H9 (cell line): Measurements from ENCODE around the gene GP2. TPM values are rescaled to one million over a fixed set of nuclear protein-coding genes. Genes with fewer than 3 reads are reported as not detected.

ENCODE experiments used
- DNase-seq: peaks from one replicate; pipeline ENCODE4 v3.0.0-alpha.2; 2017
- H2AFZ ChIP-seq: one replicate; pipeline ENCODE4 v1.6.1; 2013; ENCODE audit warnings: mild to moderate bottlenecking, low read length, control low read depth, moderate library complexity
- H2AK5ac ChIP-seq: 2 replicates; pipeline ENCODE4 v1.6.1; 2013; ENCODE audit warnings: low read length, control low read depth, mixed read lengths; ENCODE audit not compliant: insufficient read length
- H2BK120ac ChIP-seq: one replicate; pipeline ENCODE4 v1.6.1; 2013; ENCODE audit warnings: low read depth, mild to moderate bottlenecking, low read length, control low read depth, inconsistent platforms; ENCODE audit not compliant: poor library complexity, severe bottlenecking
- H2BK12ac ChIP-seq: 2 replicates; pipeline ENCODE4 v1.6.1; 2013; ENCODE audit warnings: low read length, control low read depth, mixed read lengths, low read depth; ENCODE audit not compliant: insufficient read length
- H2BK15ac ChIP-seq: 2 replicates; pipeline ENCODE4 v1.6.1; 2013; ENCODE audit warnings: low read depth, low read length, control low read depth
- H2BK20ac ChIP-seq: one replicate; pipeline ENCODE4 v1.6.1; 2013; ENCODE audit warnings: low read depth, mild to moderate bottlenecking, low read length, control low read depth, inconsistent platforms; ENCODE audit not compliant: poor library complexity, severe bottlenecking
- H2BK5ac ChIP-seq: 2 replicates; pipeline ENCODE4 v1.6.1; 2013; ENCODE audit warnings: low read length, control low read depth, mixed read lengths; ENCODE audit not compliant: insufficient read length
- H3K14ac ChIP-seq: 2 replicates; pipeline ENCODE4 v1.6.1; 2013; ENCODE audit warnings: low read length, control low read depth; ENCODE audit not compliant: insufficient read depth
- H3K18ac ChIP-seq: 2 replicates; pipeline ENCODE4 v1.6.1; 2013; ENCODE audit warnings: low read depth, mild to moderate bottlenecking, mixed read lengths, low read length, control low read depth; ENCODE audit not compliant: insufficient read length
- H3K23ac ChIP-seq: 2 replicates; pipeline ENCODE4 v1.6.1; 2013; ENCODE audit warnings: low read length, control low read depth, mixed read lengths, low read depth; ENCODE audit not compliant: insufficient read length
- H3K23me2 ChIP-seq: 2 replicates; pipeline ENCODE4 v1.6.1; 2013; ENCODE audit warnings: low read depth, mild to moderate bottlenecking, mixed read lengths, low read length, control low read depth; ENCODE audit not compliant: insufficient read length, poor library complexity, severe bottlenecking
- H3K27ac ChIP-seq: 2 replicates; pipeline ENCODE4 v1.5.1; 2013; ENCODE audit warnings: low read length, control low read depth, mixed read lengths, low read depth; ENCODE audit not compliant: insufficient read length
- H3K27me3 ChIP-seq: 2 replicates; pipeline ENCODE4 v1.6.1; 2013; ENCODE audit warnings: low read length, control low read depth, inconsistent platforms; ENCODE audit not compliant: insufficient read depth
- H3K4ac ChIP-seq: 2 replicates; pipeline ENCODE4 v1.6.1; 2013; ENCODE audit warnings: low read depth, mild to moderate bottlenecking, control low read depth, inconsistent platforms, low read length, moderate library complexity
- H3K4me1 ChIP-seq: 2 replicates; pipeline ENCODE4 v1.6.1; 2013; ENCODE audit warnings: low read length, control low read depth, inconsistent platforms; ENCODE audit not compliant: insufficient read depth
- H3K4me2 ChIP-seq: 2 replicates; pipeline ENCODE4 v1.6.1; 2013; ENCODE audit warnings: low read length, control low read depth, mixed read lengths; ENCODE audit not compliant: insufficient read length, insufficient read depth
- H3K56ac ChIP-seq: 2 replicates; pipeline ENCODE4 v1.6.1; 2013; ENCODE audit warnings: low read depth, mild to moderate bottlenecking, mixed read lengths, low read length, control low read depth; ENCODE audit not compliant: insufficient read length
- H3K79me1 ChIP-seq: 2 replicates; pipeline ENCODE4 v1.6.1; 2013; ENCODE audit warnings: low read depth, mild to moderate bottlenecking, moderate library complexity, low read length, control low read depth, inconsistent platforms; ENCODE audit not compliant: insufficient read depth, poor library complexity, severe bottlenecking
- H3K79me2 ChIP-seq: 2 replicates; pipeline ENCODE4 v1.6.1; 2013; ENCODE audit warnings: low read length, control low read depth, inconsistent platforms; ENCODE audit not compliant: insufficient read depth
- H3K9ac ChIP-seq: 2 replicates; pipeline ENCODE4 v1.6.1; 2013; ENCODE audit warnings: low read length, control low read depth, mixed read lengths; ENCODE audit not compliant: insufficient read length; ENCODE audit errors: extremely low read depth
- H3K9me3 ChIP-seq: one replicate; pipeline ENCODE4 v1.6.1; 2013; ENCODE audit warnings: low read depth, low read length, inconsistent platforms; ENCODE audit not compliant: control insufficient read depth
- H3T11ph ChIP-seq: one replicate; pipeline ENCODE4 v1.6.1; 2013; ENCODE audit warnings: mild to moderate bottlenecking, low read length, control low read depth, inconsistent platforms
- H4K20me1 ChIP-seq: one replicate; pipeline ENCODE4 v1.6.1; 2013; ENCODE audit not compliant: control insufficient read depth, insufficient read length, insufficient read depth
- H4K5ac ChIP-seq: 2 replicates; pipeline ENCODE4 v1.6.1; 2013; ENCODE audit warnings: low read depth, mild to moderate bottlenecking, mixed read lengths, low read length, control low read depth; ENCODE audit not compliant: insufficient read length
- H4K8ac ChIP-seq: replicated peaks from 2 replicates; pipeline ENCODE4 v1.6.1; 2013; ENCODE audit warnings: low read length, control low read depth, mixed read lengths, low read depth; ENCODE audit not compliant: insufficient read length
- H4K91ac ChIP-seq: 2 replicates; pipeline ENCODE4 v1.6.1; 2013; ENCODE audit warnings: low read depth, mild to moderate bottlenecking, moderate library complexity, mixed read lengths, low read length, control low read depth; ENCODE audit not compliant: insufficient read length
- H3K27ac Mint-ChIP-seq, 3 experiments: 2 replicates in 2 of 3; 3 replicates in 1 of 3; pipeline ENCODE4 v1.8.0; 2020 to 2021; ENCODE audit warnings: mixed read lengths in 3 of 3, mild to moderate bottlenecking in 1 of 3, moderate library complexity in 1 of 3
- H3K27me3 Mint-ChIP-seq: 2 replicates; pipeline ENCODE4 v1.8.0; 2021; ENCODE audit warnings: low read depth, mild to moderate bottlenecking, moderate library complexity, mixed read lengths
- H3K36me3 Mint-ChIP-seq, 3 experiments: 2 replicates in 2 of 3; 3 replicates in 1 of 3; pipeline ENCODE4 v1.8.0; 2020 to 2021; ENCODE audit warnings: low read depth in 3 of 3, mixed read lengths in 3 of 3; ENCODE audit not compliant: insufficient read depth in 1 of 3
- H3K4me1 Mint-ChIP-seq, 2 experiments: 2 replicates each; pipeline ENCODE4 v1.8.0; 2020; ENCODE audit warnings: mixed read lengths in 2 of 2
- H3K4me3 Mint-ChIP-seq, 2 experiments: 2 replicates in 1 of 2; 3 replicates in 1 of 2; pipeline ENCODE4 v1.8.0; 2020 to 2021; ENCODE audit warnings: mild to moderate bottlenecking in 2 of 2, mixed read lengths in 2 of 2, moderate library complexity in 1 of 2
- H3K9me3 Mint-ChIP-seq, 2 experiments: 2 replicates in 1 of 2; 3 replicates in 1 of 2; pipeline ENCODE4 v1.8.0; 2020; ENCODE audit warnings: mild to moderate bottlenecking in 2 of 2, mixed read lengths in 2 of 2, moderate library complexity in 1 of 2
- WGBS: extraction: QIAGEN DNeasy Blood & Tissue Kit; methylation state at CpG from one replicate; pipeline ENCODE4 v1.1.7; 2013; ENCODE audit warnings: missing lambda C conversion rate, low lambda C conversion rate, mixed read lengths; ENCODE audit not compliant: insufficient read length; ENCODE audit errors: extremely low coverage; 5-methylcytosine and 5-hydroxymethylcytosine counted together
- total RNA-seq: library from RNA; stranded (reverse); gene quantifications from 2 replicates; pipeline ENCODE4 v1.2.1, GENCODE V29; 2021
- TF ChIP-seq, protein P1 (sequence below): fragments of 200-600 bp; sonication (generic); conservative IDR thresholded peaks from 3 replicates; pipeline ENCODE4 v1.8.0; 2021; ENCODE audit warnings: antibody characterized with exemption, mild to moderate bottlenecking

GP2 gene
- total RNA-seq, 1 experiment from 2014 or later: not detected

DNA sequence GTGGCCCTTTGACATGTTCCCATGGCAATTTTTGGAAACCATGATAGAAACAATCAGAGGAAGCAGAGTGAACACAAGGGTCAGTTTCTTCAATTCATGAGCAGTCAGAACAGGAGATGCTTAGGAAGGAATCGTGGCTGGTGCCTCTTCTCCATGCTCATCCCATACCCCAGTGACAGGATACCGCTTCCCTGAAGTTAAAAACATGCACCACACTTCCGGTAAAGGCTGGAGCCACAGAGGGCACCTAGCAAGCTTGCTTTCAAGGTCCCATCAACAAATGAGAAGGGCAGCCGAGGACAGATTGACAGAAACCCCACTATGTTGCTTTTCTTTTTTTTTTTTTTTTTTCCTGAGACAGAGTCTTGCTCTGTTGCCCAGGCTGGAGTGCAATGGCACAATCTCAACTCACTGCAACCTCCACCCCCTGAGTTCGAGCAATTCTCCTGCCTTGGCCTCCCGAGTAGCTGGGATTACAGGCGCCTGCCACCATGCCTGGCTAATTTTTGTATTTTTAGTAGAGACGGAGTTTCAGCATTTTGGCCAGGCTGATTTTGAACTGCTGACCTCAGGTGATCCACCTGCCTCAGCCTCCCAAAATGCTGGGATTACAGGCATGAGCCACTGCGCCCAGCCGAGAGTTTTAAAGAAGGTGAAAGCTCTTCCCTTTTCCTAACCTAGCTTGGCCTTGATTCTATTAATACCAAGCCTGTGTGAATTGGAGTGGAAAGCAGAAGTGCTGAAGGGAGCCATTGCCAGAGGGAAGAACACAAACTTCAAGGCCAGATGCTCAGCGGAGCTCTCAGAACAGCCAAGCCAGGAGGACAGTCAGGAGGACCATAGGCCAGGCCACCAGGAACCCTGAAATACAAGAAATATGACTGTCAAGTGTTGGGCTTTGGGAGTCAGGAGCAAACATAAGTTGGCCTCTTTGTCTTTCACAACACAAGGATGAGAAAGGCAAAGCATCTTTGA, 16.6 kb downstream of the GP2 start:
- no peak overlapping the region for H2BK15ac ChIP-seq
- no peak overlapping the region for H3K14ac ChIP-seq
- H3T11ph ChIP-seq: no peak overlapping the region
- Mint-ChIP-seq H3K9me3 (peaks cover 0 to 4% of the 10 kb centered on the region in 2 experiments; a peak in 1 of 5 replicates), H3K27ac (no peak overlapping the region), H3K4me1 (peaks cover 8 to 12% of the 10 kb centered on the region in 2 experiments; a peak in 2 of 4 replicates), H3K36me3 (no peaks in the 10 kb centered on the region), H3K27me3 (no peaks in the 10 kb centered on the region; the same call in 1 of the 2 replicates), H3K4me3 (no peak overlapping the region)
- H2AFZ ChIP-seq: no peak overlapping the region
- H3K27ac ChIP-seq: no peak overlapping the region
- H3K56ac ChIP-seq: no peak overlapping the region
- H4K8ac ChIP-seq: no peak overlapping the region
- DNase-seq: no peak
- H3K79me1 ChIP-seq: no peaks in the 10 kb centered on the region
- H3K9ac ChIP-seq: no peak overlapping the region
- H3K9me3 ChIP-seq: no peaks in the 10 kb centered on the region
- H3K23ac ChIP-seq: no peak overlapping the region
- no peak overlapping the region for H4K91ac ChIP-seq
- H3K4me1 ChIP-seq: peaks cover 6% of the 10 kb centered on the region
- H3K79me2 ChIP-seq: no peaks in the 10 kb centered on the region
- H3K18ac ChIP-seq: no peak overlapping the region
- no peak overlapping the region for H2BK12ac ChIP-seq
- H4K20me1 ChIP-seq: no peaks in the 10 kb centered on the region
- no peak overlapping the region for H3K4ac ChIP-seq
- WGBS: no CpG with 5 or more reads among the region's 11 CpGs
- no peak overlapping the region for H2BK120ac ChIP-seq
- no peaks in the 10 kb centered on the region for H3K27me3 ChIP-seq
- H2BK5ac ChIP-seq: no peak overlapping the region
- no peak overlapping the region for H4K5ac ChIP-seq
- TF ChIP-seq, protein P1, sequence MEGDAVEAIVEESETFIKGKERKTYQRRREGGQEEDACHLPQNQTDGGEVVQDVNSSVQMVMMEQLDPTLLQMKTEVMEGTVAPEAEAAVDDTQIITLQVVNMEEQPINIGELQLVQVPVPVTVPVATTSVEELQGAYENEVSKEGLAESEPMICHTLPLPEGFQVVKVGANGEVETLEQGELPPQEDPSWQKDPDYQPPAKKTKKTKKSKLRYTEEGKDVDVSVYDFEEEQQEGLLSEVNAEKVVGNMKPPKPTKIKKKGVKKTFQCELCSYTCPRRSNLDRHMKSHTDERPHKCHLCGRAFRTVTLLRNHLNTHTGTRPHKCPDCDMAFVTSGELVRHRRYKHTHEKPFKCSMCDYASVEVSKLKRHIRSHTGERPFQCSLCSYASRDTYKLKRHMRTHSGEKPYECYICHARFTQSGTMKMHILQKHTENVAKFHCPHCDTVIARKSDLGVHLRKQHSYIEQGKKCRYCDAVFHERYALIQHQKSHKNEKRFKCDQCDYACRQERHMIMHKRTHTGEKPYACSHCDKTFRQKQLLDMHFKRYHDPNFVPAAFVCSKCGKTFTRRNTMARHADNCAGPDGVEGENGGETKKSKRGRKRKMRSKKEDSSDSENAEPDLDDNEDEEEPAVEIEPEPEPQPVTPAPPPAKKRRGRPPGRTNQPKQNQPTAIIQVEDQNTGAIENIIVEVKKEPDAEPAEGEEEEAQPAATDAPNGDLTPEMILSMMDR: no peak
- no peak overlapping the region for H3K4me2 ChIP-seq
- no peak overlapping the region for H2BK20ac ChIP-seq
- no peak overlapping the region for H2AK5ac ChIP-seq
- no peaks in the 10 kb centered on the region for H3K23me2 ChIP-seq
